NCI-H2227 (cell line): Measurements from ENCODE around the gene DNMT3A.

Experiments used
- DNase-seq: peaks from one replicate; lab custom pipeline; 2025; ENCODE audit not compliant: unreplicated experiment; lab: John Stamatoyannopoulos, UW

DNMT3A gene

GRCh38 chr2:25245141-25245540 is 96.6 kb downstream of the DNMT3A start:
- DNase-seq, result no peak

- no peak for DNase-seq
These were observed 97.7 kb downstream of the DNMT3A start for GRCh38 chr2:25243995-25244394.

GRCh38 chr2:25241452-25241851 is 100.3 kb downstream of the DNMT3A start:
- DNase-seq, result no peak

- DNase-seq, result no peak
These were observed 101.1 kb downstream of the DNMT3A start for GRCh38 chr2:25240636-25241035.

DNA sequence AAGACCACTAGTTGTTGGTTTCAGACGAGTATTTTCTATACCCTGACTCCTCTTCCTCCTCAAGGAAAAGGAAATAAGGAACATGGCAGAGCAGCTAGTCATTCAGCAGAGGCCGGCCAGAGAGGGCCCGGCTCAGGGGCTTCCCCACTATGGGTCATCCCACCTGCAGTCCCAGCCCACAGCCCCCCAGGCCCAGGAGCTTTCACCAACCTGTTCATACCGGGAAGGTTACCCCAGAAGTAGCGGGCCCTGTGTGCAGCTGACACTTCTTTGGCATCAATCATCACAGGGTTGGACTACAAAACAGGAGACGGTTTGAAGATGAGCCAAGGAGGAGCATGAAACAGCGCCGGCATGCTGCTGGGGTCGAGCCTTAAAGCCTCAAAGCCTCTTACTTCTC is 102.8 kb downstream of the DNMT3A start:
- no peak for DNase-seq

GRCh38 chr2:25237764-25238163 is 104.0 kb downstream of the DNMT3A start:
- DNase-seq, result no peak

GRCh38 chr2:25236736-25237135 is 105.0 kb downstream of the DNMT3A start:
- no peak for DNase-seq

- no peak for DNase-seq
These were observed 107.0 kb downstream of the DNMT3A start for GRCh38 chr2:25234738-25235137.

DNA sequence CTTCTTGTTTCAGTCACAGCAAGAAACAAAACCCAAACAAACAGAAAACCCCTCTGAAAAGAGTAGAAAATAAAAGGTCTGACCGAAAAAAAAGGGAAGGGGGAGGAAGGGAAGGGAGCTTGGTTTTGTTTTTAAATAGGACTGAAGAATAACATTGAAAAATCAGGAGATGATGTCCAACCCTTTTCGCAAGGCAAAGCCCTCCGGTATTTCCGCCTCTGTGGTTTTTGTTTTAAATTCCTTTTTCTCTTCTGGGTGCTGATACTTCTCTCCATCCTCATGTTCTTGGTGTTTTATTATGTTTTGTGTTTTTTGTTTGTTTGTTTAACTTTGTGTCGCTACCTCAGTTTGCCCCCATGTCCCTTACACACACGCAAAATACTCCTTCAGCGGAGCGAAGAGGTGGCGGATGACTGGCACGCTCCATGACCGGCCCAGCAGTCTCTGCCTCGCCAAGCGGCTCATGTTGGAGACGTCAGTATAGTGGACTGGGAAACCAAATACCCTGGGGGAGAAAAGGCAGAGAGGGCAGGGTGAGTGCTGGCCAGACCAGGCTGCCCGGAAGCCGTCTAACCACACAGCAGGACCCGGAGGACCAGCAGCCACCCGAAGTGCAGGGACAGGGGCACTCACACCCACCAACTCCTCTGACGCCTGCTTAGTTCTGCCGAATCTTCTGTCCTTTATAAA is 107.7 kb downstream of the DNMT3A start:
- no peak for DNase-seq

DNA sequence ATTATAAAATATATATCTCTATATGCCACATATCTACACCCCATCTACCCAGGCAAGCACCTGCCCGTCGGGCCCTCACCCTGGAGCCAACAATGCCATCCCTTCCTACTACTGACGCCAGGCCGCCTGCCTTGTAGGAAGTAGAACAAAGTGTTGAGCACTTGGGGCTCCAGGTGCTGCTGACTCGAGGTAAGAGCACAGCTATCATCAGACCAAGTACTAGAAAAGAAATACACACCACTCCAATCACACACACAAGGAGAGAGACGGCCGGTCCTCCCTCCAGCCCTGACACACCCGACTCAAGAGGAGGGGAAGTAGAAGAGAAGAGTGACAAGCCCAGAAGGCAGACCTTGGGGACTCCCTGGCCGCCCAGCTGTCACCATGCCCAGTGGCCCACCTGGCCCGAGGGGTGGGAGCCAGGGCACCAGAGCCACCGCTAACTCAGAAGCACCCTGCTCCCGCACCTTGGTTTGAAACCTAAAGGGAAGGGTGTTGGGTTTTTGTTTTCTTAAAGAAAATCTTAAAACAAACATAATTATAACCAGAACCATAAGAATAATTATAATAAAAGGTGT is 109.4 kb downstream of the DNMT3A start:
- DNase-seq, result no peak

DNA sequence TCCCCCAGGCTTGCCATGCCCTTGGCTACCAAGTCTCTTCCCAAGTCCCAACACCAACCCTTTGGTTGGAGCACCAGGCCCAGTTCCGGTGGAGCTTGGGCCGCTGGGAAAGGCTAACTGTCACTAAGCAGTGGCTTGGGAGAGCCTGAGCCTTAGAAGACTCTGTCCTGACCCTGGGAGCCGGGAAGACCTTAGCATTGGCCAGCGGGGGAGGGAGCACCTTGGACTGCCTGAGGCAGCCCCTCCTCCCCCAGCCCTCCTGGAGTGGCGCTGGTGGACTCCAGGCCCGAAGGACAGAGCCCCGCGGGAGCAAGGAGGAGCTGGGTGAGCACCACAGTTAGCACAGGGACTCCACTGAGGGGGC is 110.8 kb downstream of the DNMT3A start:
- no peak for DNase-seq

DNA sequence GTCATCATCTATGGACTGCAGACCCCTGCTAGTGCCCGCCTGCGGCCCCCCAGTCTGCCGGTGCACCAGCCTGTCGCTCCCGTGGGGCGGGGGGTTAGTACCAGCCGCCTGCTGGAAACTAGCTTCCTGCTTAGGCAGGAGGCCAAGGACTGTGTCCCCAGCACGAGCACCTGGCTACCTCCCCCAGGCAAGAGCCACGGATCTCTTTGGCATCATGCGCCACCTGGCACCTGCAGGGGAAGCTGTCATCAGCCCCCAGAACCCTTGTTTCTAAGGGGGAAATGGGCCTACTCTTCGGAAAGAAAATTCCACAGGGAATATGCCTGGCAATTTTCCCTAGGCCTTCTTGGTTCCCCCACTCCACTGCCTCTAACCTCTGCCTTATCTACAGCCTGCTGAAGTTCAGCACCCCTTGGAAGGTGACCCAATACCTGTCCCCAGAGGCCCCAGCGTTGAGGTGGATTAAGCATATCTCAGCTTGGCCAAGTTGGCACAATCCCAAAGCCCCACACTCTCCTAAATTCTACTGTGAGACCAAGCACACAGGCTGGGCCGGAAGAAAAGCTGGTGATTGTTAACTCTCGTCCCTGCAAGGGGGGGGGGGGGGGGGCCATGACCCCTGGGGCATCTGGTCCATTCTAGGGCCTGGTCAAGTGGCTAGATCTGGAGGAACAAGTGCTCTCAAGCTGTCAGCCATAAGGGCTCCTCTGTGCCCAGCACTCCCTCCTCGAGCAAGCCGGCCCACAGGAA is 111.4 kb downstream of the DNMT3A start:
- no peak for DNase-seq

GRCh38 chr2:25229279-25230197 is 112.2 kb downstream of the DNMT3A start:
- DNase-seq, result no peak

DNA sequence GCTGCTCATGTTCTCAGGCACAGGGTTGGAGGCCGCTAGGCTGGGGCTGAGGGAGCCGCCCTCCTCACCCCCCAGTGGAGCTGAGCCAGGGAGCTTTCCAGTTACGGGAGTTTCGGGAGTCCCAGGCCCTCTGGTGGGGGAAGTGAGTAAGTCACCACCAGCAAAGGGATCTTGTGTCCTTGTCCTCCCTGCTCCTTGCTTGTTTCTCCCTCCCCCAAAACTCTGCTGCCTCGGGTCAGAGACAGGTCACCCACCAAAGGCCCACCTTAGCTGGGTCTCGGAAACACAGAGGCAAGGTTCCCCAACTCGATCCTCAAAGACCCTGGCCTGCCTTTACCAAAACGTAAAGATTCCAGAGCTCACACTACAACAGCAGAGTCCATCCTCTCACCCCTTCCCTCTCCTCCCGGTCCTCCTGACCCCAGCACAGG is 112.9 kb downstream of the DNMT3A start:
- DNase-seq, result peak; percentile 84

DNA sequence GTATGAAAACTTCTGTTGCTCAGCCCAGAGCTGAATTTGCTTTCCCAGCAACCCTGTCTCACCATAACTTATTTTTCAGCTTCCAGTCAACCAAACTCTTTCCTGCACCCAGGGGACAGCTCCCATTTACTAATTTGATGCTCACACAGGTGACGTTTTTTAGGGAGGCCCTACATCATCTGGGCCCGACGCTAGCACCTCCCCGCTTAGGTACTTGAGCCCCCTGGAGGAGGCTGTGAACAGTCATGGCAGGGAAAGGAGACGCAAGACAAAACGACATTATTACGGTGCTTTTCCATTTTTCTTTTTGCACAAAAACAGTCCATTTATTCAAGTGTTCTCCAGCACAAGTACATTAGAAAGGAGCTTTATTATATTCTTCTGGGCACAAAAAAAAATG is 114.1 kb downstream of the DNMT3A start:
- DNase-seq, result peak; percentile 60

DNA sequence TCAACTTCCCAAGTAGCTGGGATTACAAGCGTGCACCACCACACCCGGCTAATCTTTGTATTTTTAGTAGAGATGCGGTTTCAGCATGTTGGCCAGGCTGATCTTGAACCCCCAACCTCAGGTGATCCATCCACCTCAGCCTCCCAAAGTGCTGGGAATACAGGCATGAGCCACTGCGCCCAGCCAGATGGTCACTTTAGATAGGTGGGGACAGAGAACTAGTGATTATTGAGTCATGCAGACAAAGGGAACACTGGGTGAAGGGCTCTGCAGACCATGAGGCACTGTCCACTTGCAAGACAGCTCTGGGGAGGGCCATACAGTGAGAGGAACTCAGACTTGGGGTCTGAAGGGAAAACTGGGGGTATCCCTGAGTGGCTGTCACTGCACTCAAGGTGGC is 114.9 kb downstream of the DNMT3A start:
- no peak for DNase-seq

- DNase-seq, result no peak
These were observed 119.1 kb downstream of the DNMT3A start for GRCh38 chr2:25222477-25223121.

DNA sequence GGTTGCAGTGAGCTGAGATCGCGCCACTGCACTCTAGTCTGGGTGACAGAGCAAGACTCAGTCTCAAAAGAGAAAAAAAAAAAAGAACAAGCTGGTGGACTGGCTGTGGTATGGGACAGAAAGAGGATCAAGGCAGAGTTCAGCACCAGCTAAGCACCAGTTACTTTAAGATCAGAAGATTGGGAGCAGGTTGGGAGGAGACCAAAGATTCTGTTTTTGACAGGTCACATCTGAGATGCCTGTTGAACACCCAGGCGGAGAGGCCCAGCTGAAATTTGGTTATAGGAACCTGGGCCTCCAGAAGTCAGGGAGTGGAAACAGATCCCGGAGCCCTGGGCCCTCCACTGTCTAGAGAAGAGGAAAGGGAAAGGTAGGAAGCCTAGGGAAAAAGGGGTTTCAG is 120.1 kb downstream of the DNMT3A start:
- no peak for DNase-seq

DNA sequence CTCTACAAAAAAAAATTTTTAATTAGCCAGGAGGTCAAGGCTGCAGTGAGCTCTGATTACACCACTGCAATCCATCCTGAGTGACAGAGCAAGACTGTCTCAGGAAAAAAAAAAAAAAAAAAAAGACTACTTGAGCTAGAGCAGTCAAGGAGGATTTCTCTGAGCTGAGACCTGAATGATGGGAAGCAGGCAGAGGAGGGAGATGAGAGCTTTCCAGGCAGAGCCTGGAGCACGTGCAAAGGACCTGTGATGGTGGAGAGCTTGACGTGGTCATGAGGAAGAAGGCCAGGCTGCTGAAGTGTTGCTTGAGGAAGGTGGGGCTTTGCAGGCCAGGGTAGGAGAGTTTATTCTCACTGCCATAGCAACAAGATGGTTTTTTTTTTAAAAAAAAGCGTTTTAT is 121.4 kb downstream of the DNMT3A start:
- DNase-seq, result no peak

GRCh38 chr2:25219621-25220020 is 122.1 kb downstream of the DNMT3A start:
- DNase-seq, result no peak

- DNase-seq, result no peak
These were observed 123.6 kb downstream of the DNMT3A start for GRCh38 chr2:25218100-25218499.
